HG03432 (cell line): ENCODE results near the gene RBM44.

Source experiments
- ATAC-seq: cut with Tn5 transposase; IDR thresholded peaks from one replicate; pipeline ENCODE4 v1.9.1; 2021; ENCODE audit warnings: mild to moderate bottlenecking, moderate library complexity; ENCODE audit not compliant: unreplicated experiment

RBM44 gene

GRCh38 chr2:237885111-237885930, 86.7 kb downstream of the RBM44 start:
- ATAC-seq = no peak

GRCh38 chr2:237885931-237886684, 87.5 kb downstream of the RBM44 start:
- ATAC-seq = no peak

GRCh38 chr2:237886685-237887481, 88.3 kb downstream of the RBM44 start:
- ATAC-seq = no peak

GRCh38 chr2:237888389-237888788, 89.8 kb downstream of the RBM44 start:
- no peak for ATAC-seq

GRCh38 chr2:237889016-237889415, 90.4 kb downstream of the RBM44 start:
- no peak for ATAC-seq

- no peak for ATAC-seq
Measured at GRCh38 chr2:237889811-237890210, 91.2 kb downstream of the RBM44 start.
